ENCODE data around the gene ANKRD27.
"Not testable (repeated sequence)": the region's sequence is repeated elsewhere in the genome, so short reads cannot be mapped to it uniquely, and the experiment has no call there.

ANKRD27 gene

DNA sequence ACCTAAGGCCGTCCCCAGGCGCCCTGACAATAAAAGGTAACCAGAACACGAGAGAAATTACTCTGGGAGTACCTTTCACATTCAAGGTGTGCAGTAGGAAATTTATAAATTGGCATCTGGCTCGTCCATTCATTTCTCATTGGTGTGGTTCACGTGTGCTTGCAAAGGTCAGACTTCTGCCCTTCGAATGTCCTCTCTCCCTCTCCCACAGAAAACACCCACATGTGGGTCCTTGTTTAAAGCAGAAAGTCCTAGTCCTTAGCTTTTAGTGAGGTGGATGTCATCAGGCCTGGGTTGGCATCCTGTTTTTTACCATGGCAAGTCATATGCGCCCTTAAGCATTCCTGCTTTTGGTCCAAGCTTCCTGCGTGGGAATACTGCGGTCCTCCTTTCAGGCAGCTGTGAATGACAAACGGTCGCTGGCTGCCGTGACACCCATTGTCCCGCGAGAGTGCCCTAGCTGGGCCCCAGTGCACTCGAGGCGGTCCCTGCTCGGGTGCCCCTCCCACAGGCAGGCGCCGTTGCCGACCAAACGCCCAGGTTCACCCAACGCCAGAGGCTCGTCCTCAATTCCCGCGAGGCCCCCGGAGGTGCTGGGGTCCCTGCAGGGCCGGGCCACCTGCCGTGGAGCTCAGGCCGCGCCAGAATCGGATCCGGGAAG is 16.4 kb upstream of the ANKRD27 start, which contains the start of gene NUDT19:
TSS of gene NUDT19 (plus strand) at position 531 of the 661 bp plus-strand sequence. CDS start 140 bp downstream, outside the sequence.
- DNase-seq (ENCODE audit: low read depth in 1 of 2, low spot score in 1 of 2) = peak; percentile 56 to 65

DNA sequence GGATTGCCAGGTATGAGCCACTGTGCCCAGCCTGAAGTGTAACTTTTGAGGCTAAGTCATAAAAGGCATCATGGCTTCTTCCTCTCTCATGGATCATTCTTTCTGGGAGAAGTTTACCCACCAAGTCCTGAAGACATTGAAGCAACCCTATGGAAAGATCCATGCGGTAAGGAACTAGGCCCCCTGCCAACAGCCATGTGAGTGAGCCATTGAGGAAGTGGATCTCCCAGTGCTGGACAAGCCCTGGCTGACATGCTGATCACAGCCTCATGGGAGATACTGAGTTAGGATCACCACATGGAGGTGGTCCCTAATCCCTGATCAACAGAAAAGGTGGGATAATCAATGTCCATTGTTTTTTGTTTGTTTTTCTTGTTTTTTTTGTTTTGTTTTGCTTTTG is 13.3 kb upstream of the ANKRD27 start:
- no peak for DNase-seq (ENCODE audit: low read depth in 1 of 2, low spot score in 1 of 2)

DNA sequence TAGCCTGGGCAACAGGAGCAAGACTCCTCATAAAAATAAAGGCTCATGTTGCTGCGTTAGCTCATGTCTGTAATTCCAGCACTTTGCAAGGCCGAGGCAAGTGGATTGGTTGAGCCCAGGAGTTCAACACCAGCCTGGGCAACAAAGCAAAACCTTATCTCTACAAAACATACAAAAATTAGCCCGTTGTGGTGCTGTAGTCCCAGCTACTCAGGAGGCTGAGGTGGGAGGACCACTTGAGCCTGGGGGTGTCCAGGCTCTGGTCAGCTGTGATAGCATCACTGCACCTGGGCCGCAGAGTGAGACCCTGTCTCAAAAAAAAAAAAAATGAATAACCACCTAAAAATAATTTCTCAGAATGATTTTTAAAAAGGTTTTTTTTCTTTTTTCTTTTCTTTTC is 12.7 kb upstream of the ANKRD27 start:
- no peak for DNase-seq (ENCODE audit: low read depth in 1 of 2, low spot score in 1 of 2)

DNA sequence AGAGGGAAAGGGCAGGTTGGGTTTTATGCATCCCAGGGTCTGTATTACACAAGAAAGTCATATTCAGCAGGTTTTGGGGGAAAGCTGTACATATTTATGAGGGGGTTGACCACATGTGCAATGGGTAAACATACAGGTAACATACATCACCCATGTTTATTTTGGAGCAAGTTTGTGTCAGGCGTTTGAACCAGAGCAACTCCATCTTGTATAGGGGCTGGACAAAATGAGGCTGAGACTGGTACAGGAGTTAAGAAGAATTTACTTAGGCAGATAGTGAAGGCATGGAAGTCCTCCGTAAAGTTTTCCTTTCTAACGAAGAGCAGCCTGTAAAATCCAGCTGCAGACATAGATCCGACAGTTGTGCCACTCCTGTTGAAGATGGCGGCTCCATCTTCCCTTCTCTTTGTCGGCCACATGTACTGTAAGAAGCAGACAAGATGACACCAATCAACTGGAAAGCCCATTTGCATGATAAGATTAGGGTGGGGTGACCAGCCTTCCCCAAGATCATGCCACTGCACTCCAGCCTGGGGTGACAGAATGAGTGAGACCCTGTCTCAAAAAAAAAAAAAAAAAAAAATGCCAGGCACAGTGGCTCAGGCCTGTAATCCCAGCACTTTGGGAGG is 12.0 kb upstream of the ANKRD27 start:
- no peak for DNase-seq (ENCODE audit: low read depth in 1 of 2, low spot score in 1 of 2)

DNA sequence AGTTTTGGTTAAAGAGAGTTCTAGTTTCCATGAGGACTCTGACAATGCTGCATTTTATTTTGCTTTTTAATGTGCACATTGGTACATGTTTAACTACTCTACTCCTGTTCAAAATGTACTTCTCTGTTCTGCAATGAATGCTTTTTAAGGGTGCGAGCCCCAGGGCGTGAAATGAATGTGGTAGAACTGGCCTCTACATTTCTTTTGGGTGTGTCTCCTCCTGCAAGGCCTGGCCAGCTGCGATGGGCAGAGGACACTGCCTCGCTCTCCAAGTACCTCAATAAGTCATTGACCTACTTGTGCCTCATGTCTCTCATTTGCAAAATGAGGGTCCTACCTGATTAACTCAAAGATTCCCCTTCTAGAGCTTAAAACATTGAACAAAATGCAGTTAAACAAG is 7.3 kb upstream of the ANKRD27 start:
- no peak for DNase-seq (ENCODE audit: low read depth in 1 of 2, low spot score in 1 of 2)

DNA sequence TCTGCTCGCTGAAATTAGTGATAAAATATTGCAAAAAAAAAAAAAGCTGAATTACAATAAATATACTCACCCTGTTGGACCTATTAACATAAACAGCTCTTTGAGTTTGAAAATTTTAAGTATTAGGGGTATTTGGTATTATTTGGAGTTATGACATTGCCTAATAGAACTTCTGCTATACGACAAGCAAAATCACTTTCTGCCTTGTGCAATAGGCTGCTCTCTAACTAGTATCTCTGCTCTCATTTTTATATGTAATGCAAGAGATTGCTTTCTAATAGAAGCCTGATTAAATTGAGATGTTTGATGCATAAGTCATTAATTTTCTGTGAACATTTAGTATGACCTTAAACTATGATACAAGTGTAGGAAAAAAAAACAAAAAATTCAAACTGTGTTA is 6.0 kb upstream of the ANKRD27 start:
- DNase-seq (ENCODE audit: low read depth in 1 of 2, low spot score in 1 of 2) = no peak

DNA sequence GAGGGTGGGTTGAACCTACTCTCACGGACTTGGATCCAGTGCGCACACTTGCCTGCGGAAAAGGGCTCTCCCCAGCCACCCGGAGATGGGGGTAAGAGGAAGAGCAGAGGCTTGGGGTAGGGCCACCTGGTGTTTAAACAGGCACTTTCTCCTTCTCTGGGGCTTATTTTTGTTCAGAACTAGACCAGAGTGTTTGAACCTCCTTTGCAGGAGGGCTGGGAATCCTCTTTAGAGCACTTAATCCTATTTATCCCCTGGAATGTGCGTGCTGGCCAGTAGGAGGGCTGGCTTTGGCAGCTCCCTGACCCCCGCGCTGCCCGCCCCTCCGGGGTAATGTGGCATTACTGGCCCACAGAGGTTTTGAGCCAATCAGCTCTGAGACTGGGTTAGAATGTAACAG is 2.7 kb upstream of the ANKRD27 start:
- DNase-seq (ENCODE audit: low read depth in 1 of 2, low spot score in 1 of 2) = no peak

DNA sequence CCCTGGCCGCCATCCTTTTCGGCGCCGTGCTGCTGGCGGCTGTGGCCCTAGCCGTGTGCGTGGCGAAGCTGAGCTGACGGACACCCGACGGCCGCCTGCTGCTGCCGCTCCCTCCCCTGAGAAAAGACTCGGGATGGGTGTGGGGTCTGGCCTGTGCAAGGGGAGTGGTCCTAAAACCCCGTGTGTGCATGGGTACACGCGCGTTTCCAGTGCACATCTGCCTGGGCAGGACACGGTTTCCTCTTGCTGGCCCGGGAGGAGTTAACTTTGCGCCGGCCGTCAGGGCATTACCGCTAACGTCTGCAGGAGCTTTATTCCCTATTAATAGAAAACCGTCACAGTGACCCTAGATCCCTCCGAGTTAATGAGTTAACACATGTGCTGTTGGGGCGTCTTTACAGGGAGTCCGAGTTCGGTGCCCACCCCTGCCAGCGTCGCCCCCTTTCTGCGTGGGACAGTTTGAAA is 1.9 kb upstream of the ANKRD27 start:
- no peak for DNase-seq (ENCODE audit: low read depth in 1 of 2, low spot score in 1 of 2)

DNA sequence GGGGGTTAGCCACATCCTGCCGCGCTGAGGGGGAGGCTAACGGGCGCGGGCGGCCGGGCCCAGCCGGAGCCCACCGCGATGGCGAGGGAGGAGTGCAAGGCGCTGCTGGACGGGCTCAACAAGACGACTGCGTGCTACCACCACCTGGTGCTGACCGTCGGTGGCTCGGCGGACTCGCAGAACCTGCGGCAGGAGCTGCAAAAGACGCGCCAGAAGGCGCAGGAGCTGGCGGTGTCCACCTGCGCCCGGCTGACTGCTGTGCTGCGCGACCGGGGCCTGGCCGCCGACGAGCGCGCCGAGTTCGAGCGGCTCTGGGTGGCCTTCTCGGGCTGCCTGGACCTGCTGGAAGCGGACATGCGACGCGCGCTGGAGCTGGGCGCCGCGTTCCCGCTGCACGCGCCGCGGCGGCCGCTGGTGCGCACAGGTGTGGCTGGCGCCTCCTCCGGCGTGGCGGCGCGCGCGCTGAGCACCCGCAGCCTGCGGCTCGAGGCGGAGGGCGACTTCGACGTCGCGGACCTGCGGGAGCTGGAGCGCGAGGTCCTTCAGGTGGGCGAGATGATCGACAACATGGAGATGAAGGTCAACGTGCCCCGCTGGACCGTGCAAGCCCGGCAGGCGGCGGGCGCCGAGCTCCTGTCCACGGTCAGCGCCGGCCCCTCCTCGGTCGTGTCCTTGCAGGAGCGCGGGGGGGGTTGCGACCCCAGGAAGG is 1.4 kb upstream of the ANKRD27 start:
- DNase-seq (ENCODE audit: low read depth in 1 of 2, low spot score in 1 of 2) = peak in 1 of 2 donors; percentile 6

DNA sequence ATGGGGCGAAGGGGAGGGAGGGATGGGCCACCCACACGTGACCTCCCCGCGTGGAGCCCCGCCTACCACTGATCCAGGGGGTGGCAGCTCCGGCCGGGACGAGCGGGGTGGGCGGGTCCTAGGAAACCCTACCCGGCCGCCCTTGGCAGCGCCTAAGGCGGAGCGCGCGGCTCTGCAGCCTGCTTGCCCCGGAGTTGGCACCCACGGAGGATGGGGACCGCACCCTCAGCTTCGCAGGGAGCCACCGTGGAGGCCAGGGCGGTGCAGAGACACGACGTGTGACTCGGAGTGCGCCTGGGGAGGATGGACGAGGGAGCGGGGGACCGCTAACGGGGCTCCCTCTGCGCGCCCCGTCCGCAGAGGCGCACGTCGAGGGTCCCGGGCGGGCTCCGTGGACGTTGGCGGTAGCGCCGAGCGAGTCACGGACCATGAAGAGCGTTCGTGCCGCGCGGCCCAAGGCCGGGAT is 773 bp upstream of the ANKRD27 start, which contains the start of gene RGS9BP:
TSS of gene RGS9BP (plus strand) at position 129 of the 466 bp plus-strand sequence. CDS start 416 bp downstream, outside the sequence.
- DNase-seq (ENCODE audit: low read depth in 1 of 2, low spot score in 1 of 2) = peak; percentile 26 to 39

DNA sequence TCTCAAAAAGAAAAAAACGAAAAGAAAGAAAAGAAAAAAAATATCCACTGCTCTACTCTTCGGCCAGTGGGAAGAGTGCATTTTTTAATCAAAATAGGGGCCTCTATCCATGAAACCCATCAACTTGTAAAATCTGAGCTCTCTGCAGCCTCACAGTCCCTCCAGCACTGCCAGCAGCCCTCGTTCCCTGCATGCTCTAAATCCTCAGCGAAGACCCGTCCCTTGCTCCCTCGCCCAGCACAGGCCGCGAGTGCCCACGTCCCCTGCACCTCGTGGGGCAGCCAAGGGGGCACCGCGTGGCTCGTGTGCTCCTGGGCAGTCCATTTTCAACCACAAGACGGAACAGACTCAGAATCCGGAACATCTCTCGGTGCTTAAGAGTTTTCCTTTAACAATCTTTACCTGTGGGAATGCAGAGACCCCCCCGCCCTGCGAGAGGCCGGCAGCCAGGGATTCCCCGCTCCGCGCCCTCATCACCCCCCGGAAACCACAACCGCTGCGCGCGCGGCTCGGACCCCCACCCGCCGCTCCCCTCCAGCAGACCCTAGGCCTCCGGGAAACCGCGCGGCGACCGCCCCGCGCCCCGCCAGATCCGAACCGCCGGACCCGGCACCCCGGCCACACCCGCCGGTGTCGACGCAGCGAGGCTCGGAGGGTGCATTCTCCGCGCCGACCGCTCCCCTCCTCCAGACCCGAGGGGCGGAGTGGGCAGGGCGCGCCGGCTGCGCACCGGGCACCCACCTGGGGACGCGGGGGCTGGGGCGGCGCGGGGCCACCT is 638 bp downstream of the ANKRD27 start:
- no peak for DNase-seq (ENCODE audit: low read depth in 1 of 2, low spot score in 1 of 2)

DNA sequence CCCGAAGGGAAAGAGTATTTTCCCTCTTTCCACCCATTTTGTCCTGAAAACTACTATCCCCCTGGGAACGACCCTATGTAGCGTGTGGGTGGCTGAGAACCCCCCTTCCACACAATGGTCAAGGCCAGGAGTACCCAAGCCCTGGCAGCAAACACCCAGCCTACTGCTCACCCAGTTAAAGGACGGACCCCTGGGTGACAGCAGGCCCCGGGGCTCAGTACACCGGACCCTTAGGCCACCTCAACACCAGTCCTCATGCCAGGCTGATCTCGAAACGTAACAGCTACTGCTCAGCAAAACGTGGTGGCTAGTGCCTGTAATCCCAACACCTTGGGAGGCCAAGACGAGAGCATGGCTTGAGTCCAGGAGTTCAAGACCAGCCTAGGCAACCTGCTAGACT is 1.4 kb downstream of the ANKRD27 start:
- DNase-seq (ENCODE audit: low read depth in 1 of 2, low spot score in 1 of 2) = no peak

DNA sequence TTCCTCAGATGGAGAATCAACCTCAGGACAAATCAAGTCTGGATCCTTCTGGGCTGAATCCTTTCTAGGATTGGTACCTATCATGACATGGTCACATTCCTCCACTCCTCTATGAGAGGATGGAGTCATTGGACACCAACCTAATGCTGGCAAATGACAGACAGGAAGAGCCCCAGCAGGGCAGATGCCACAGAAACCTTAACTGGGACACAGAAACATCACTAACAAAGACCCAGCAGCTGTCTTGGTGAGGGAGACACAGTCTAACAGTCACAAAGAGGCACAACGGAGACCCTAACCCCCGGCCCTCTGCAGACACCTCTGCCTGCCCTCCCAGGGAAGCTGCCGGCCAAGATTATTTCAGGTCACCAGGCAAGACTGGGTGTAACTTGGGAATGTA is 2.1 kb downstream of the ANKRD27 start:
- no peak for DNase-seq (ENCODE audit: low read depth in 1 of 2, low spot score in 1 of 2)

DNA sequence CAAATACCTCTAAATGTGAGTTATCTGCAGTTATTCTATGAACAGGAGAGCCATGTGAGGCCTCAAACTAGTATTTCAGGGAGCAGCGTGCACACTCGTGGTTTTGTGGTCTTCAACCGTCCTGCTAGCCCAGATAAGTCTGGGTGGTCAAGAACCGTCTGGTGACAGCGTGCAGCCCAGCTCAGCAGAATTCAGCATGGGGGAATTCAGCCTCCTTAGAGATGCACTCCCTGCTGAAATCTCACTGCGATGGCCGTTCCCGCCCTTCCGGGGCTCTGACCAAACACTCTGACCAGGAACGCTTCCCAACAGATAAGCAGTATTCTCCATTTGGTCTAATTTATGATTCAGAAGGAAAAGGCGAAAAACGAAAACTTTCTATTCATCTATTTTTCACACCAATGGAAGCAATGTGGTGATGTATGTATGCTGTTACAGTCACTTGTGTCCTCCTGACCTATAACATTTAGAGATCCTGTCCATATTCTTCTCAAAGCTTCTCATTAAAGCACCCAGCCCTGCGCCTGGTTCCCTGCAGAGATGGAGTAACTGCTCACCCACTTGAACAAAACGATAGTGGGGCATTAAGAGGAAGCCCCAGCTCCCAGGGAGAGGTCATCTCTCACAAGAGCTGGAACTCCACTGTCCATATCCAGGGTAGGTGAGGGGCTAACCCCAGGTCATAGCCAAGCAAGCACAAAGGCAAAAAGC is 2.9 kb downstream of the ANKRD27 start:
- no peak for DNase-seq (ENCODE audit: low read depth in 1 of 2, low spot score in 1 of 2)

DNA sequence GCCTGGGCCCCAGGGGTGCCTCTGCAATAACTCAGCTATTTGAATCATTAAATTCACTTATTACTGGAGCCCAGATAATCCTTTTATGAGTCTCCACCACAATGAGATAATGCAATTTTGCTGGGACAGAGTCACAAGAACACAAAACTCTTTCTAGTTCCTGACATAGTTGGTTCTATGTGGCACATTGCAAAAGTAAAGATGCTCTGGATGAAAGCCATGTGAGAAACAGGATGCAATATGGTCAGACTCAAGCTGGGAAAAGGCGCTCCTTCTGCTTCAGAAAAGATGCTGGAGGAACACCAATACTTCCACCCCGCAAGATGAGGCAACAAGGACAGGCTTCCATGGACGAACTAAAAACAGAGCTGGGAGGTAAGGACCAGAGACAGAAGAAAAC is 5.7 kb downstream of the ANKRD27 start:
- no peak for DNase-seq (ENCODE audit: low read depth in 1 of 2, low spot score in 1 of 2)

DNA sequence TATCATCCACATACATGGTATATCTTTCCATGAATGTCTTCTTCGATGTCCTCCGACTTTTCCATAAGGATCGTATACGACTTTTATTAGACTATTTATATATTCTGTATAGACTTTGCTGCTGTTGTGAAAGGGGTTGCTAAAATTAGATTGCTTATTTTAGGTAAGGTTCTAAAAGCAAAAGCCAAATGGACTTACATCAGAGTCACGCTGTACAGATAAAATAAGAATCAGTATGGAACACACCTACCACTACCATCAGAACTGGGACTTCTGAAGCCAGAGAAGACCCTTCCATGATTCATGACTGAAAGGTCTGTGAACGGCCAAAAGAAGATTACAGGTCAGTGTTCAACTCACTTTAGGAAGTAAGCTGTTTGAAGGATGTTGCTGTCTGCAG is 8.9 kb downstream of the ANKRD27 start:
- DNase-seq (ENCODE audit: low read depth in 1 of 2, low spot score in 1 of 2) = no peak

DNA sequence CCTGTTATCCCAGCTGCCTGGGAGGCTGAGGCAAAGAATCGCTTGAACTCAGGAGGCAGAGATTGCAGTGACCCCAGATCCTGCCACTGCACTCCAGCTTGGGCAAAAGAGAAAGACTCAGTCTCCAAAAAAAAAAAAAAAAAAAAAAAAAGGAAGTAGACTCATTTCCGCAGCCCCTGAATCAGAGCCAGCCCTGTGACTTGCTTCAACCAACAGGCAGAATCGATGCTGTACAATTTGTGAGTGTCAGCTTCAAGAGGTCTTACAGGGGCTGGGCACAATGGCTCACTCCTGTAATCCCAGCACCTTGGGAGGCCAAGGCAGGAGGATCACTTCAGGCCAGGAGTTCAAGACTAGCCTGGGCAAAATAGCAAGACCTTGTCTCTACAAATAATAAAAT is 12.8 kb downstream of the ANKRD27 start:
- DNase-seq (ENCODE audit: low read depth in 1 of 2, low spot score in 1 of 2) = no peak

DNA sequence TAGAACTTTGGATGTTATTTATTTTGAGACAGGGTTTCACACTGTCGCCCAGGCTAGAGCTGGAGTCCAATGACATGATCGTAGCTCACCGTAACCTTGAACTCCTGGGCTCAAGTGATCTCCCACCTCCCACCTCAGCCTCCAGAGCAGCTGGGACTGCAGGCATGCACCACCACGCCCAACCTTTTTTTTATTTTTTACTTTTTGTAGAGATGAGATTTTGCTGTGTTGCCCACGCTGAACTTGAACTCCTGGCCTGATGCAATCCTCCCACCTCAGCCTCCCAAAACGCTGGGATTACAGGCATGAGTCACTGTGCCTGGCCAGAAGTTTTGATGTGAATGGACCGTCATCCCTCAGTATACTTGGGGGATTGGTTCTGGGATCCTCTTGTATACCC is 13.7 kb downstream of the ANKRD27 start:
- no peak for DNase-seq (ENCODE audit: low read depth in 1 of 2, low spot score in 1 of 2)

DNA sequence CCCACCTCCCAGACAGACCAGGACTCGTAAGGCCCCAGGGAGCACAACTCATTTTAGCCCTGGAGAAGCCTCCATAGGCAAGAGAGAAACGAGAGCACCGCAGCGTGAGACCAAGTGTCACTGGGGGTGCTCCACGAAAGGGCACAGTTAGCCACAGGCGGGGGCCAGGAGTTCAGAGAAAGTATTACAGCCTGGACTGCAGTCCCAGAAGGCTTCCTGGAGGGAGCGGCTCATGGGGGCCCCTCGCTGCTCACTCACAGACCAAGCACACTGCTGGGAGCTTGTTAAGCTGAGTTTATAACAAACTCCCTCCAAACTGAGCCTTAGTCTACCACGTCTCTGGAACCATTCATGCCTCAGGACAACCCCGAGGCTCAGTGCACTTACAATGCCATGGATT is 16.5 kb downstream of the ANKRD27 start:
- DNase-seq (ENCODE audit: low read depth in 1 of 2, low spot score in 1 of 2) = no peak

DNA sequence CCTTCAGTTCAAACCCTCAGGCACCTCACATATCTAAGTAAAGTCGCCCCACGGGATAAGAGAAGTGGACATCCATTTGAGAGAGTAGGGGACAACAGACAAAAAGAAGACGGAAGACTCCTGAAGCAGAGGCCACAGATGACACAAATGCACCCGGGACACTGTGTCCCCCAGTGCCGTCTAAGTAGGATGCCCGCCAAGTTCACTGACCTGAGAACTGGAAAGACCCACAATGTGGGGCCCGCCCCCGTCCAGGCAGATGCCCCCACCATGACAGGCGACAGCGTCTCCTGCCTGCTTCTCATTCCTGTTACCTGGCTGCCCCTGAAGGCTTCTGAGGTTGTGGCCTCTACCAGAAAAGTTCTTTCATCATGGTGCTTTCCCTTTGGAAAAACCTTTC is 16.9 kb downstream of the ANKRD27 start:
- DNase-seq (ENCODE audit: low read depth in 1 of 2, low spot score in 1 of 2) = no peak

DNA sequence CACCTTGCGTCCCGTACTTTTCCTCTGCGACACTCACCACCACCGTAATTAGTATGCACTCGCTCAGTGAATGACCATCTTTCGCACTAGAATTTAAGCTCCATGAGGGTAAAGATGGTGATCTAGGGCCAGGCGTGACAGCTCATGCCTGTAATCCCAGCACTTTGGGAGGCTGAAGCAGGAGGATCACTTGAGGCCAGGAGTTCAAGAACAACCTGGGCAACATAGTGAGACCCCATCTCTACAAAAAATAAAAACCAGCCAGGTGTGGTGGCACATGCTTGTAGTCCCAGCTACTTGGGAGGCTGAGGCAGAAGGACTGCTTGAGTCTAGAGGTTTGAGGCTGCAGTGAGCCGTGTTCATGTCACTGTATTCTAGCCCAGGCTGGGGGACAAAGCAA is 18.6 kb downstream of the ANKRD27 start:
- not testable (repeated sequence) for DNase-seq (ENCODE audit: low read depth in 1 of 2, low spot score in 1 of 2)

Data from activated T-helper 1 cell treated with anti-CD3 and anti-CD28 coated beads, Interleukin-2, amount 50 U/mL, for 16 hours (primary cell).